ENCODE results near the gene ILF3. TPM values are rescaled to one million over a fixed set of nuclear protein-coding genes. Genes with fewer than 3 reads are reported as not detected.
"Not testable (repeated sequence)": the region's sequence is repeated elsewhere in the genome, so short reads cannot be mapped to it uniquely, and the experiment has no call there.

The ILF3 gene
- polyA plus RNA-seq, 2 of the 4 experiments (the other 2 are of a cell fraction), result 142 to 197 TPM

DNA sequence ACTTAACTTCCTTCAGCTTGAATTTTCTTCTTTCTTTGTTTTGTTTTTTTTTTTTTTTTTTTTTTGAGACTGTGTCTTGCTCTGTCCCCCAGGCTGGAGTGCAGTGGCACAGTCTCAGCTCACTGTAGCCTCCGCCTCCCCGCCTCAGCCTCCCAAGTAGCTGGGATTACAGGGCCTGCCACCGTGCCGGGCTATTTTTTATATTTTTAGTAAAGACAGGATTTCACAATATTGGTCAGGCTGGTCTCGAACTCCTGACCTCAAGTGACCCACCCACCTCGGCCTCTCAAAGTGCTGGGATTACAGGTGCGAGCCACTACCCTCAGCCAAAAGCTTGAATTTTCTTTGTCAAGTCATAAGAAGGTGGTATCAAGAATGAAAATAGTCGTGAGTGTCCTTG, 21.1 kb downstream of the ILF3 start:
- H3K9me3 ChIP-seq; ATAC-seq; POLR2A ChIA-PET; H3K27ac ChIP-seq; FAIRE-seq; DNase-seq (ENCODE audit: low read depth in 1 of 2, low spot score in 1 of 2); H3K4me2 ChIP-seq; H3K4me3 ChIP-seq: not testable (repeated sequence)
- peaks cover 17% of the 10 kb centered on the region; the same call in 2 of the 3 replicates for H3K4me1 ChIP-seq
- CTCF ChIA-PET, result interaction anchor here (1.0 to 1.6 kb wide), 2 partner anchors 17 to 94 kb away, joined by 3 to 5 read pairs; no protein-coding TSS in a partner anchor
- 84% methylated on average over 8 of the region's 8 CpGs for WGBS (ENCODE audit: missing lambda C conversion rate)

DNA sequence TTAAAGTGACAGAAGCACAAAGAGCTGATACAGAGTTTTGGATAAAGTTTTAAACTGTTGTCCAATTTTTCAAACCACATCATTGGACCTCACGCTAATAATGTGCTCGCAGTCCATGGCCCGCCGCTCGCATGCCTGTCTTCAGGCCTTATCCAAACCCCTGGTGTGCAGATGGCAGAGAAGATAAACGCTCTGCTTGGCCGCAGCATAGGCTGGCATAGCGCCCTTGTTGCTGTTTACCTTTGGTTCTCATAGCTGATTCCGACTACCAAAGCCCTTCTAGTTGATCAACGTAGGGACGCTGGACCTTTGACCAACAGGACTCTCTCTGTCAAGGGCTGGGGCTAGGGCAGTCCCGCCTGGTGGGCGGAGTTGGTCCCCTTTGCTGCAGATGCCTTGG, 23.6 kb downstream of the ILF3 start:
- peaks cover 4% of the 10 kb centered on the region; the same call in 2 of the 3 replicates for H3K4me1 ChIP-seq
- H3K27ac ChIP-seq, result no peak overlapping the region
- ATAC-seq (no peak), DNase-seq (ENCODE audit: low read depth in 1 of 2, low spot score in 1 of 2) (no peak), FAIRE-seq (no peak)
- ChIA-PET POLR2A (no interaction called here), CTCF (interaction anchor here (0.8 to 1.0 kb wide), 2 partner anchors 13 to 97 kb away, joined by 3 read pairs; no protein-coding TSS in a partner anchor)
- no peaks in the 10 kb centered on the region for H3K9me3 ChIP-seq
- TF ChIP-seq RCOR1 (IDR thresholded peaks at IDR 0.05; ENCODE audit: low read depth, low read length), result no peak
- TF ChIP-seq, protein P1, sequence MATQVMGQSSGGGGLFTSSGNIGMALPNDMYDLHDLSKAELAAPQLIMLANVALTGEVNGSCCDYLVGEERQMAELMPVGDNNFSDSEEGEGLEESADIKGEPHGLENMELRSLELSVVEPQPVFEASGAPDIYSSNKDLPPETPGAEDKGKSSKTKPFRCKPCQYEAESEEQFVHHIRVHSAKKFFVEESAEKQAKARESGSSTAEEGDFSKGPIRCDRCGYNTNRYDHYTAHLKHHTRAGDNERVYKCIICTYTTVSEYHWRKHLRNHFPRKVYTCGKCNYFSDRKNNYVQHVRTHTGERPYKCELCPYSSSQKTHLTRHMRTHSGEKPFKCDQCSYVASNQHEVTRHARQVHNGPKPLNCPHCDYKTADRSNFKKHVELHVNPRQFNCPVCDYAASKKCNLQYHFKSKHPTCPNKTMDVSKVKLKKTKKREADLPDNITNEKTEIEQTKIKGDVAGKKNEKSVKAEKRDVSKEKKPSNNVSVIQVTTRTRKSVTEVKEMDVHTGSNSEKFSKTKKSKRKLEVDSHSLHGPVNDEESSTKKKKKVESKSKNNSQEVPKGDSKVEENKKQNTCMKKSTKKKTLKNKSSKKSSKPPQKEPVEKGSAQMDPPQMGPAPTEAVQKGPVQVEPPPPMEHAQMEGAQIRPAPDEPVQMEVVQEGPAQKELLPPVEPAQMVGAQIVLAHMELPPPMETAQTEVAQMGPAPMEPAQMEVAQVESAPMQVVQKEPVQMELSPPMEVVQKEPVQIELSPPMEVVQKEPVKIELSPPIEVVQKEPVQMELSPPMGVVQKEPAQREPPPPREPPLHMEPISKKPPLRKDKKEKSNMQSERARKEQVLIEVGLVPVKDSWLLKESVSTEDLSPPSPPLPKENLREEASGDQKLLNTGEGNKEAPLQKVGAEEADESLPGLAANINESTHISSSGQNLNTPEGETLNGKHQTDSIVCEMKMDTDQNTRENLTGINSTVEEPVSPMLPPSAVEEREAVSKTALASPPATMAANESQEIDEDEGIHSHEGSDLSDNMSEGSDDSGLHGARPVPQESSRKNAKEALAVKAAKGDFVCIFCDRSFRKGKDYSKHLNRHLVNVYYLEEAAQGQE (IDR thresholded peaks at IDR 0.05), result no peak
- 94% methylated on average over 13 of the region's 13 CpGs for WGBS (ENCODE audit: missing lambda C conversion rate)
- no peak overlapping the region for H3K4me2 ChIP-seq
- no peak overlapping the region for H3K4me3 ChIP-seq

DNA sequence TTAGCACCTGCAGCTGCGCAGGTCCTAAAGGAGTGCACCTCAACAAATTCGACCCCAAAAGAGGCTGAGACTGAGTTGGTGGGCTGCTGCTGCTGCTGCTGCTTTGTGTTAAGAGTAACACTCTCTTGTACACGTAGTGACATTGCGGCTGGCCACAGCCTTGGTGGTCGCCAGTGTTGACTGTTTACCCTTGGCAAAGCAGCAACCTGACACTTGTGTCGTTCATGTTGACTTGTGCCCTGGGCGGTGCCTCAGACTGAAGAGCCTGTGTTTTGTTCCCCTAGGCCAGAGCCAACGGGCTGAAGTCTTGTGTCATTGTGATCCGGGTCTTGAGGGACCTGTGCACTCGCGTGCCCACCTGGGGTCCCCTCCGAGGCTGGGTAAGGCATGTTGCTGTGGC, 24.7 kb downstream of the ILF3 start:
- ChIA-PET POLR2A (no interaction called here), CTCF (interaction anchor here (0.6 to 1.3 kb wide), 4 partner anchors 10 to 120 kb away, joined by 3 to 6 read pairs (median 4); partner anchors contain the start of gene DNM2)
- ATAC-seq, result no peak
- H3K9me3 ChIP-seq, result no peaks in the 10 kb centered on the region
- WGBS (ENCODE audit: missing lambda C conversion rate), result 90% methylated on average over 4 of the region's 12 CpGs
- H3K4me2 ChIP-seq, result no peak overlapping the region
- FAIRE-seq, result no peak
- DNase-seq (ENCODE audit: low read depth in 1 of 2, low spot score in 1 of 2), result no peak
- H3K27ac ChIP-seq, result no peak overlapping the region
- no peak for TF ChIP-seq ZSCAN20 (CRISPR knock-in tag; IDR thresholded peaks at IDR 0.05)
- TF ChIP-seq CHD2 (IDR thresholded peaks at IDR 0.05; ENCODE audit: low read length, partially characterized antibody), result no peak
- TF ChIP-seq, protein P2, sequence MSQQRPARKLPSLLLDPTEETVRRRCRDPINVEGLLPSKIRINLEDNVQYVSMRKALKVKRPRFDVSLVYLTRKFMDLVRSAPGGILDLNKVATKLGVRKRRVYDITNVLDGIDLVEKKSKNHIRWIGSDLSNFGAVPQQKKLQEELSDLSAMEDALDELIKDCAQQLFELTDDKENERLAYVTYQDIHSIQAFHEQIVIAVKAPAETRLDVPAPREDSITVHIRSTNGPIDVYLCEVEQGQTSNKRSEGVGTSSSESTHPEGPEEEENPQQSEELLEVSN (IDR thresholded peaks at IDR 0.05; ENCODE audit: borderline replicate concordance, low read depth), result no peak
- no peak for TF ChIP-seq FOXS1 (CRISPR knock-in tag; IDR thresholded peaks at IDR 0.05)
- TF ChIP-seq RFX5 (IDR thresholded peaks at IDR 0.05), result no peak
- TF ChIP-seq, protein P3, sequence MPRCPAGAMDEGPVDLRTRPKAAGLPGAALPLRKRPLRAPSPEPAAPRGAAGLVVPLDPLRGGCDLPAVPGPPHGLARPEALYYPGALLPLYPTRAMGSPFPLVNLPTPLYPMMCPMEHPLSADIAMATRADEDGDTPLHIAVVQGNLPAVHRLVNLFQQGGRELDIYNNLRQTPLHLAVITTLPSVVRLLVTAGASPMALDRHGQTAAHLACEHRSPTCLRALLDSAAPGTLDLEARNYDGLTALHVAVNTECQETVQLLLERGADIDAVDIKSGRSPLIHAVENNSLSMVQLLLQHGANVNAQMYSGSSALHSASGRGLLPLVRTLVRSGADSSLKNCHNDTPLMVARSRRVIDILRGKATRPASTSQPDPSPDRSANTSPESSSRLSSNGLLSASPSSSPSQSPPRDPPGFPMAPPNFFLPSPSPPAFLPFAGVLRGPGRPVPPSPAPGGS (IDR thresholded peaks at IDR 0.05), result no peak
- no peak for TF ChIP-seq MYC (IDR thresholded peaks at IDR 0.05; ENCODE audit: borderline replicate concordance, low read length)
- TF ChIP-seq, protein P4, sequence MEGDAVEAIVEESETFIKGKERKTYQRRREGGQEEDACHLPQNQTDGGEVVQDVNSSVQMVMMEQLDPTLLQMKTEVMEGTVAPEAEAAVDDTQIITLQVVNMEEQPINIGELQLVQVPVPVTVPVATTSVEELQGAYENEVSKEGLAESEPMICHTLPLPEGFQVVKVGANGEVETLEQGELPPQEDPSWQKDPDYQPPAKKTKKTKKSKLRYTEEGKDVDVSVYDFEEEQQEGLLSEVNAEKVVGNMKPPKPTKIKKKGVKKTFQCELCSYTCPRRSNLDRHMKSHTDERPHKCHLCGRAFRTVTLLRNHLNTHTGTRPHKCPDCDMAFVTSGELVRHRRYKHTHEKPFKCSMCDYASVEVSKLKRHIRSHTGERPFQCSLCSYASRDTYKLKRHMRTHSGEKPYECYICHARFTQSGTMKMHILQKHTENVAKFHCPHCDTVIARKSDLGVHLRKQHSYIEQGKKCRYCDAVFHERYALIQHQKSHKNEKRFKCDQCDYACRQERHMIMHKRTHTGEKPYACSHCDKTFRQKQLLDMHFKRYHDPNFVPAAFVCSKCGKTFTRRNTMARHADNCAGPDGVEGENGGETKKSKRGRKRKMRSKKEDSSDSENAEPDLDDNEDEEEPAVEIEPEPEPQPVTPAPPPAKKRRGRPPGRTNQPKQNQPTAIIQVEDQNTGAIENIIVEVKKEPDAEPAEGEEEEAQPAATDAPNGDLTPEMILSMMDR (IDR thresholded peaks at IDR 0.05), result no peak
- TF ChIP-seq TP53 (CRISPR knock-in tag; IDR thresholded peaks at IDR 0.05), result no peak
- no peak for TF ChIP-seq HOXB5 (CRISPR knock-in tag; IDR thresholded peaks at IDR 0.05)
- TF ChIP-seq CEBPB (IDR thresholded peaks at IDR 0.05), result no peak
- TF ChIP-seq ZC3H11A (IDR thresholded peaks at IDR 0.05), result no peak
- no peak for TF ChIP-seq ZNF302 (CRISPR knock-in tag; IDR thresholded peaks at IDR 0.05)
- no peaks in the 10 kb centered on the region for H3K4me1 ChIP-seq
- H3K4me3 ChIP-seq, result no peak overlapping the region
